GM23338 (cell line): Measurements from ENCODE around the gene TSR3. TPM values are rescaled to one million over a fixed set of nuclear protein-coding genes. Genes with fewer than 3 reads are reported as not detected.

Experiments
- ATAC-seq: fragments of 200-7000 bp; cut with Tn5 transposase; 3 replicates; pipeline ENCODE4 v1.9.1; 2020
- DNase-seq: peaks from one replicate; pipeline ENCODE4 v3.0.0-alpha.2; 2015; ENCODE audit warnings: low spot score
- H2AFZ ChIP-seq: fragments of 200-600 bp; sonication (generic); 2 replicates; pipeline ENCODE4 v1.8.0; 2016; ENCODE audit warnings: antibody characterized with exemption, mild to moderate bottlenecking, moderate library complexity
- H3F3A ChIP-seq: fragments of 200-600 bp; sonication (generic); replicated peaks from 2 replicates; pipeline ENCODE4 v1.8.0; 2017; ENCODE audit warnings: antibody characterized with exemption, mixed run types, low read depth
- H3K27ac ChIP-seq: fragments of 200-600 bp; sonication (generic); 2 replicates; pipeline ENCODE4 v1.6.1; 2016; ENCODE audit warnings: low read depth
- H3K27me3 ChIP-seq: fragments of 200-600 bp; sonication (generic); 2 replicates; pipeline ENCODE4 v1.8.0; 2016; ENCODE audit warnings: mild to moderate bottlenecking, mixed run types, moderate library complexity; ENCODE audit not compliant: insufficient read depth
- H3K36me3 ChIP-seq: fragments of 200-600 bp; sonication (generic); 2 replicates; pipeline ENCODE4 v1.8.0; 2016; ENCODE audit warnings: mild to moderate bottlenecking; ENCODE audit not compliant: insufficient read depth
- H3K4me1 ChIP-seq: fragments of 200-600 bp; sonication (generic); 2 replicates; pipeline ENCODE4 v1.8.0; 2016; ENCODE audit warnings: mild to moderate bottlenecking, moderate library complexity; ENCODE audit not compliant: insufficient read depth
- H3K4me2 ChIP-seq: fragments of 200-600 bp; sonication (generic); 2 replicates; pipeline ENCODE4 v1.7.1; 2017; ENCODE audit warnings: mixed run types
- H3K4me3 ChIP-seq: fragments of 200-600 bp; sonication (generic); 2 replicates; pipeline ENCODE4 v1.6.1; 2016; ENCODE audit warnings: mixed run types
- H3K79me2 ChIP-seq: fragments of 200-600 bp; sonication (generic); replicated peaks from 2 replicates; pipeline ENCODE4 v1.8.0; 2017; ENCODE audit warnings: mild to moderate bottlenecking; ENCODE audit not compliant: insufficient read depth
- H3K9me2 ChIP-seq: fragments of 200-600 bp; sonication (generic); 2 replicates; pipeline ENCODE4 v1.8.0; 2017; ENCODE audit not compliant: insufficient read depth
- H4K20me1 ChIP-seq: fragments of 200-600 bp; sonication (generic); replicated peaks from 2 replicates; pipeline ENCODE4 v1.8.0; 2017; ENCODE audit warnings: mild to moderate bottlenecking; ENCODE audit not compliant: insufficient read depth
- H3K27ac Mint-ChIP-seq: 2 replicates; pipeline ENCODE4 v1.8.0; 2020; ENCODE audit warnings: inconsistent platforms, mild to moderate bottlenecking, moderate library complexity, mixed read lengths
- H3K27me3 Mint-ChIP-seq: 3 replicates; pipeline ENCODE4 v1.8.0; 2022; ENCODE audit warnings: low read depth, mild to moderate bottlenecking, moderate library complexity, mixed read lengths, inconsistent platforms; ENCODE audit not compliant: insufficient read depth, poor library complexity
- H3K36me3 Mint-ChIP-seq: 3 replicates; pipeline ENCODE4 v1.8.0; 2021; ENCODE audit warnings: low read depth, mild to moderate bottlenecking, inconsistent platforms, moderate library complexity, mixed read lengths
- H3K4me1 Mint-ChIP-seq: 3 replicates; pipeline ENCODE4 v1.8.0; 2020; ENCODE audit warnings: mild to moderate bottlenecking, inconsistent platforms, mixed read lengths
- H3K4me3 Mint-ChIP-seq: 3 replicates; pipeline ENCODE4 v1.8.0; 2021; ENCODE audit warnings: moderate library complexity, mild to moderate bottlenecking, inconsistent platforms, mixed read lengths
- H3K9me3 Mint-ChIP-seq: 3 replicates; pipeline ENCODE4 v1.8.0; 2020; ENCODE audit warnings: moderate library complexity, mild to moderate bottlenecking, inconsistent platforms, mixed read lengths
- CREB1 ChIP-seq: fragments of 250-450 bp; sonication (Bioruptor Pico); IDR thresholded peaks from 2 replicates; pipeline ENCODE4 v1.5.0; 2020; ENCODE audit warnings: low read depth, mild to moderate bottlenecking, moderate library complexity
- EZH2 ChIP-seq: fragments of 200-600 bp; sonication (generic); IDR thresholded peaks from one replicate; pipeline ENCODE4 v1.8.0; 2017; ENCODE audit warnings: antibody characterized with exemption, mild to moderate bottlenecking, low read depth; ENCODE audit not compliant: unreplicated experiment
- EZH2phosphoT487 ChIP-seq: fragments of 200-600 bp; sonication (generic); IDR thresholded peaks from one replicate; pipeline ENCODE4 v1.8.1; 2018; ENCODE audit warnings: antibody characterized with exemption; ENCODE audit not compliant: unreplicated experiment
- JUNB ChIP-seq: IDR thresholded peaks from one replicate; pipeline ENCODE4 v1.6.1; 2016; ENCODE audit warnings: antibody characterized with exemption; ENCODE audit not compliant: unreplicated experiment
- NANOG ChIP-seq: IDR thresholded peaks from 2 replicates; pipeline ENCODE4 v1.6.1; 2016; ENCODE audit warnings: antibody characterized with exemption, borderline replicate concordance
- POLR2AphosphoS5 ChIP-seq: IDR thresholded peaks from 2 replicates; pipeline ENCODE4 v1.6.1; 2016; ENCODE audit warnings: antibody characterized with exemption, low read depth
- STAT1 ChIP-seq: IDR thresholded peaks from one replicate; pipeline ENCODE4 v1.6.1; 2016; ENCODE audit warnings: antibody characterized with exemption; ENCODE audit not compliant: unreplicated experiment
- ZNF114 ChIP-seq: fragments of 250-450 bp; sonication (Bioruptor Pico); IDR thresholded peaks from 2 replicates; pipeline ENCODE4 v1.5.0; 2020; ENCODE audit warnings: mild to moderate bottlenecking, moderate library complexity
- ZNF331 ChIP-seq: fragments of 250-450 bp; sonication (Bioruptor Pico); IDR thresholded peaks from 2 replicates; pipeline ENCODE4 v1.5.0; 2020; ENCODE audit warnings: low read depth, mild to moderate bottlenecking, moderate library complexity
- polyA plus RNA-seq: library from polyadenylated mRNA; unstranded; fragments of >200 nt; fragmentation: Nextera tagmentation; extraction: Ambion mirVana; gene quantifications from 2 replicates; pipeline ENCODE4 v1.2.1, GENCODE V29; 2016
- total RNA-seq: library from RNA; depleted of rRNA; stranded (reverse); fragments of >200 nt; shearing (Covaris generic); gene quantifications from 2 replicates; pipeline ENCODE4 v1.2.3, GENCODE V29; 2014
- TF ChIP-seq, protein P1 (sequence below): IDR thresholded peaks from 2 replicates; pipeline ENCODE4 v1.6.1; 2016; ENCODE audit warnings: antibody characterized with exemption
- TF ChIP-seq, protein P2 (sequence below): fragments of 250-450 bp; sonication (Bioruptor Pico); IDR thresholded peaks from 2 replicates; pipeline ENCODE4 v1.5.0; 2020; ENCODE audit warnings: mild to moderate bottlenecking, moderate library complexity
- TF ChIP-seq, protein P3 (sequence below), 2 experiments: fragments of 200-600 bp in 1 of 2; sonication (generic) in 1 of 2; conservative IDR thresholded peaks; 2 replicates each; pipeline versions ENCODE4 v1.5.1 to v1.6.1; 2016 to 2017; ENCODE audit warnings: antibody characterized with exemption in 2 of 2, low read depth in 2 of 2, mild to moderate bottlenecking in 2 of 2, moderate library complexity in 1 of 2
- TF ChIP-seq, protein P4 (sequence below): IDR thresholded peaks from one replicate; pipeline ENCODE4 v1.6.1; 2018; ENCODE audit warnings: antibody characterized with exemption; ENCODE audit not compliant: unreplicated experiment

The TSR3 gene
- total and polyA plus RNA-seq, 2 experiments from 2014 or later, result 58.5 to 97.3 TPM

DNA sequence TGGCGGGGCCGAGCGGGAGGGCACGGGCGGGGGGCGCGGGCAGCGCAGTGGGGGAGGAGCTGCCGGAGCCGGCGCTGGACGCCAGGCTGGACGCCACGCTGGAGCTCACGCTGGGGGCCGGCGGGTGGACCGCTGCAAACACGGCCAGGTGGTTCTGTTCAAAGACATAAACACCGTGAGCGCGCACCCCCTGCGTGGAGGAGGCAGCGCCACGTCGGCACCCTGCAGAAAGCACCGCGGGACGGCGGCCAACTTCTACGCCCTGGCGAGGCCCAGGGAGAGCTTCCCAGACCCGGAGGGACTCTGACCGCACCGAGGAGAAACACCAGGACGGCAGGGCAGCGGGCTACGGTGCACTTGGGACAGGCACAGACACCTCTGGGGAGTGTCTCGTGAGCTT, 33.6 kb upstream of the TSR3 start:
- H3K27ac ChIP-seq, result no peak overlapping the region
- ATAC-seq, result no peak
- no peaks in the 10 kb centered on the region for H3K9me2 ChIP-seq

More for the DNA sequence above, 33.6 kb upstream of the TSR3 start:
- no peaks in the 10 kb centered on the region for H4K20me1 ChIP-seq
- peaks cover 1% of the 10 kb centered on the region; the same call in 1 of the 2 replicates for H3K4me1 ChIP-seq
- H3K79me2 ChIP-seq, result no peaks in the 10 kb centered on the region
- no peak overlapping the region for H3K27ac Mint-ChIP-seq
- no peaks in the 10 kb centered on the region for H3K36me3 ChIP-seq
- no peak overlapping the region for H3K4me2 ChIP-seq
- peaks cover under 1% of the 10 kb centered on the region for H3K27me3 Mint-ChIP-seq
- TF ChIP-seq, protein P1, sequence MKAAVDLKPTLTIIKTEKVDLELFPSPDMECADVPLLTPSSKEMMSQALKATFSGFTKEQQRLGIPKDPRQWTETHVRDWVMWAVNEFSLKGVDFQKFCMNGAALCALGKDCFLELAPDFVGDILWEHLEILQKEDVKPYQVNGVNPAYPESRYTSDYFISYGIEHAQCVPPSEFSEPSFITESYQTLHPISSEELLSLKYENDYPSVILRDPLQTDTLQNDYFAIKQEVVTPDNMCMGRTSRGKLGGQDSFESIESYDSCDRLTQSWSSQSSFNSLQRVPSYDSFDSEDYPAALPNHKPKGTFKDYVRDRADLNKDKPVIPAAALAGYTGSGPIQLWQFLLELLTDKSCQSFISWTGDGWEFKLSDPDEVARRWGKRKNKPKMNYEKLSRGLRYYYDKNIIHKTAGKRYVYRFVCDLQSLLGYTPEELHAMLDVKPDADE, result no peak
- TF ChIP-seq, protein P2, sequence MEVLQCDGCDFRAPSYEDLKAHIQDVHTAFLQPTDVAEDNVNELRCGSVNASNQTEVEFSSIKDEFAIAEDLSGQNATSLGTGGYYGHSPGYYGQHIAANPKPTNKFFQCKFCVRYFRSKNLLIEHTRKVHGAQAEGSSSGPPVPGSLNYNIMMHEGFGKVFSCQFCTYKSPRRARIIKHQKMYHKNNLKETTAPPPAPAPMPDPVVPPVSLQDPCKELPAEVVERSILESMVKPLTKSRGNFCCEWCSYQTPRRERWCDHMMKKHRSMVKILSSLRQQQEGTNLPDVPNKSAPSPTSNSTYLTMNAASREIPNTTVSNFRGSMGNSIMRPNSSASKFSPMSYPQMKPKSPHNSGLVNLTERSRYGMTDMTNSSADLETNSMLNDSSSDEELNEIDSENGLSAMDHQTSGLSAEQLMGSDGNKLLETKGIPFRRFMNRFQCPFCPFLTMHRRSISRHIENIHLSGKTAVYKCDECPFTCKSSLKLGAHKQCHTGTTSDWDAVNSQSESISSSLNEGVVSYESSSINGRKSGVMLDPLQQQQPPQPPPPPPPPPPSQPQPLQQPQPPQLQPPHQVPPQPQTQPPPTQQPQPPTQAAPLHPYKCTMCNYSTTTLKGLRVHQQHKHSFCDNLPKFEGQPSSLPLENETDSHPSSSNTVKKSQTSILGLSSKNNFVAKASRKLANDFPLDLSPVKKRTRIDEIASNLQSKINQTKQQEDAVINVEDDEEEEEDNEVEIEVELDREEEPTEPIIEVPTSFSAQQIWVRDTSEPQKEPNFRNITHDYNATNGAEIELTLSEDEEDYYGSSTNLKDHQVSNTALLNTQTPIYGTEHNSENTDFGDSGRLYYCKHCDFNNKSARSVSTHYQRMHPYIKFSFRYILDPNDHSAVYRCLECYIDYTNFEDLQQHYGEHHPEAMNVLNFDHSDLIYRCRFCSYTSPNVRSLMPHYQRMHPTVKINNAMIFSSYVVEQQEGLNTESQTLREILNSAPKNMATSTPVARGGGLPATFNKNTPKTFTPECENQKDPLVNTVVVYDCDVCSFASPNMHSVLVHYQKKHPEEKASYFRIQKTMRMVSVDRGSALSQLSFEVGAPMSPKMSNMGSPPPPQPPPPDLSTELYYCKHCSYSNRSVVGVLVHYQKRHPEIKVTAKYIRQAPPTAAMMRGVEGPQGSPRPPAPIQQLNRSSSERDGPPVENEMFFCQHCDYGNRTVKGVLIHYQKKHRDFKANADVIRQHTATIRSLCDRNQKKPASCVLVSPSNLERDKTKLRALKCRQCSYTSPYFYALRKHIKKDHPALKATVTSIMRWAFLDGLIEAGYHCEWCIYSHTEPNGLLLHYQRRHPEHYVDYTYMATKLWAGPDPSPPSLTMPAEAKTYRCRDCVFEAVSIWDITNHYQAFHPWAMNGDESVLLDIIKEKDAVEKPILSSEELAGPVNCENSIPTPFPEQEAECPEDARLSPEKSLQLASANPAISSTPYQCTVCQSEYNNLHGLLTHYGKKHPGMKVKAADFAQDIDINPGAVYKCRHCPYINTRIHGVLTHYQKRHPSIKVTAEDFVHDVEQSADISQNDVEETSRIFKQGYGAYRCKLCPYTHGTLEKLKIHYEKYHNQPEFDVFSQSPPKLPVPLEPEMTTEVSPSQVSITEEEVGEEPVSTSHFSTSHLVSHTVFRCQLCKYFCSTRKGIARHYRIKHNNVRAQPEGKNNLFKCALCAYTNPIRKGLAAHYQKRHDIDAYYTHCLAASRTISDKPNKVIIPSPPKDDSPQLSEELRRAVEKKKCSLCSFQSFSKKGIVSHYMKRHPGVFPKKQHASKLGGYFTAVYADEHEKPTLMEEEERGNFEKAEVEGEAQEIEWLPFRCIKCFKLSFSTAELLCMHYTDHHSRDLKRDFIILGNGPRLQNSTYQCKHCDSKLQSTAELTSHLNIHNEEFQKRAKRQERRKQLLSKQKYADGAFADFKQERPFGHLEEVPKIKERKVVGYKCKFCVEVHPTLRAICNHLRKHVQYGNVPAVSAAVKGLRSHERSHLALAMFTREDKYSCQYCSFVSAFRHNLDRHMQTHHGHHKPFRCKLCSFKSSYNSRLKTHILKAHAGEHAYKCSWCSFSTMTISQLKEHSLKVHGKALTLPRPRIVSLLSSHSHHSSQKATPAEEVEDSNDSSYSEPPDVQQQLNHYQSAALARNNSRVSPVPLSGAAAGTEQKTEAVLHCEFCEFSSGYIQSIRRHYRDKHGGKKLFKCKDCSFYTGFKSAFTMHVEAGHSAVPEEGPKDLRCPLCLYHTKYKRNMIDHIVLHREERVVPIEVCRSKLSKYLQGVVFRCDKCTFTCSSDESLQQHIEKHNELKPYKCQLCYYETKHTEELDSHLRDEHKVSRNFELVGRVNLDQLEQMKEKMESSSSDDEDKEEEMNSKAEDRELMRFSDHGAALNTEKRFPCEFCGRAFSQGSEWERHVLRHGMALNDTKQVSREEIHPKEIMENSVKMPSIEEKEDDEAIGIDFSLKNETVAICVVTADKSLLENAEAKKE (CRISPR knock-in tag), result no peak
- TF ChIP-seq, protein P3, sequence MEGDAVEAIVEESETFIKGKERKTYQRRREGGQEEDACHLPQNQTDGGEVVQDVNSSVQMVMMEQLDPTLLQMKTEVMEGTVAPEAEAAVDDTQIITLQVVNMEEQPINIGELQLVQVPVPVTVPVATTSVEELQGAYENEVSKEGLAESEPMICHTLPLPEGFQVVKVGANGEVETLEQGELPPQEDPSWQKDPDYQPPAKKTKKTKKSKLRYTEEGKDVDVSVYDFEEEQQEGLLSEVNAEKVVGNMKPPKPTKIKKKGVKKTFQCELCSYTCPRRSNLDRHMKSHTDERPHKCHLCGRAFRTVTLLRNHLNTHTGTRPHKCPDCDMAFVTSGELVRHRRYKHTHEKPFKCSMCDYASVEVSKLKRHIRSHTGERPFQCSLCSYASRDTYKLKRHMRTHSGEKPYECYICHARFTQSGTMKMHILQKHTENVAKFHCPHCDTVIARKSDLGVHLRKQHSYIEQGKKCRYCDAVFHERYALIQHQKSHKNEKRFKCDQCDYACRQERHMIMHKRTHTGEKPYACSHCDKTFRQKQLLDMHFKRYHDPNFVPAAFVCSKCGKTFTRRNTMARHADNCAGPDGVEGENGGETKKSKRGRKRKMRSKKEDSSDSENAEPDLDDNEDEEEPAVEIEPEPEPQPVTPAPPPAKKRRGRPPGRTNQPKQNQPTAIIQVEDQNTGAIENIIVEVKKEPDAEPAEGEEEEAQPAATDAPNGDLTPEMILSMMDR (conservative IDR thresholded peaks at IDR 0.05; ENCODE audit: low read depth in 2 of 2), result no peak
- TF ChIP-seq STAT1 (no peak), EZH2phosphoT487 (no peak), CREB1 (no peak), ZNF331 (CRISPR knock-in tag) (no peak), EZH2 (no peak), ZNF114 (CRISPR knock-in tag) (no peak), POLR2AphosphoS5 (no peak), NANOG (no peak), JUNB (no peak)
- TF ChIP-seq, protein P4, sequence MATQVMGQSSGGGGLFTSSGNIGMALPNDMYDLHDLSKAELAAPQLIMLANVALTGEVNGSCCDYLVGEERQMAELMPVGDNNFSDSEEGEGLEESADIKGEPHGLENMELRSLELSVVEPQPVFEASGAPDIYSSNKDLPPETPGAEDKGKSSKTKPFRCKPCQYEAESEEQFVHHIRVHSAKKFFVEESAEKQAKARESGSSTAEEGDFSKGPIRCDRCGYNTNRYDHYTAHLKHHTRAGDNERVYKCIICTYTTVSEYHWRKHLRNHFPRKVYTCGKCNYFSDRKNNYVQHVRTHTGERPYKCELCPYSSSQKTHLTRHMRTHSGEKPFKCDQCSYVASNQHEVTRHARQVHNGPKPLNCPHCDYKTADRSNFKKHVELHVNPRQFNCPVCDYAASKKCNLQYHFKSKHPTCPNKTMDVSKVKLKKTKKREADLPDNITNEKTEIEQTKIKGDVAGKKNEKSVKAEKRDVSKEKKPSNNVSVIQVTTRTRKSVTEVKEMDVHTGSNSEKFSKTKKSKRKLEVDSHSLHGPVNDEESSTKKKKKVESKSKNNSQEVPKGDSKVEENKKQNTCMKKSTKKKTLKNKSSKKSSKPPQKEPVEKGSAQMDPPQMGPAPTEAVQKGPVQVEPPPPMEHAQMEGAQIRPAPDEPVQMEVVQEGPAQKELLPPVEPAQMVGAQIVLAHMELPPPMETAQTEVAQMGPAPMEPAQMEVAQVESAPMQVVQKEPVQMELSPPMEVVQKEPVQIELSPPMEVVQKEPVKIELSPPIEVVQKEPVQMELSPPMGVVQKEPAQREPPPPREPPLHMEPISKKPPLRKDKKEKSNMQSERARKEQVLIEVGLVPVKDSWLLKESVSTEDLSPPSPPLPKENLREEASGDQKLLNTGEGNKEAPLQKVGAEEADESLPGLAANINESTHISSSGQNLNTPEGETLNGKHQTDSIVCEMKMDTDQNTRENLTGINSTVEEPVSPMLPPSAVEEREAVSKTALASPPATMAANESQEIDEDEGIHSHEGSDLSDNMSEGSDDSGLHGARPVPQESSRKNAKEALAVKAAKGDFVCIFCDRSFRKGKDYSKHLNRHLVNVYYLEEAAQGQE, result no peak
- no peak overlapping the region for H3K4me3 Mint-ChIP-seq
- H3K27me3 ChIP-seq, result no peaks in the 10 kb centered on the region
- H3K4me3 ChIP-seq, result no peak overlapping the region
- H3K4me1 Mint-ChIP-seq, result peaks cover 1% of the 10 kb centered on the region; the same call in 1 of the 3 replicates
- DNase-seq, result no peak
- no peaks in the 10 kb centered on the region; the same call in 2 of the 3 replicates for H3K36me3 Mint-ChIP-seq
- no peaks in the 10 kb centered on the region for H3K9me3 Mint-ChIP-seq
- H2AFZ ChIP-seq, result no peak overlapping the region
- peaks cover under 1% of the 10 kb centered on the region for H3F3A ChIP-seq
